8988T (cell line): ENCODE measurements around the gene YBX1.
"Not testable (repeated sequence)": the region's sequence is repeated elsewhere in the genome, so short reads cannot be mapped to it uniquely, and the experiment has no call there.

Experiments used
- DNase-seq: peaks from one replicate; pipeline ENCODE4 v3.0.0; 2011

Gene YBX1

DNA sequence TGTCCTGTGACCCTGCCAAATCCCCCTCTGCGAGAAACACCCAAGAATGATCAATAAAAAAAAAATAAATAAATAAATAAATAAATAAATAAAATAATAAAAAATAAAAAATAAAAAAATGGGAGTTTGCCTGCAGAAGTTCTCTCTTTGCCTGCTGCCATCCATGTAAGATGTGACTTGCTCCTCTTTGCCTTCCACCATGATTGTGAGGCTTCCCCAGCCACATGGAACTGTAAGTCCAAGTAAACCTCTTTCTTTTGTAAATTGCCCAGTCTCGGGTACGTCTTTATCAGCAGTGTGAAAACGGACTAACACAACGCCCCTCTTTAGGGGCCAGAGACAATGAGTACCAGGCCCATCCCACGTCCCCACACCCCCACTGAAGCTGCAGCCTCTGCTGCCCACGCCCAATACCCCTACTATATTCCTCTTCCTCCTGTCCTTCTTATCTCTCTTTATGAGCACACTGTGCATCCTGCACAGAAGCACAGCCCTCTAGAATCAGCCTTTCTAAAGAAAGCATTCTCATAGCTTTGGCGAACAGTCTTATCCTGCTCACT, 69.4 kb downstream of the YBX1 start:
- not testable (repeated sequence) for DNase-seq

DNA sequence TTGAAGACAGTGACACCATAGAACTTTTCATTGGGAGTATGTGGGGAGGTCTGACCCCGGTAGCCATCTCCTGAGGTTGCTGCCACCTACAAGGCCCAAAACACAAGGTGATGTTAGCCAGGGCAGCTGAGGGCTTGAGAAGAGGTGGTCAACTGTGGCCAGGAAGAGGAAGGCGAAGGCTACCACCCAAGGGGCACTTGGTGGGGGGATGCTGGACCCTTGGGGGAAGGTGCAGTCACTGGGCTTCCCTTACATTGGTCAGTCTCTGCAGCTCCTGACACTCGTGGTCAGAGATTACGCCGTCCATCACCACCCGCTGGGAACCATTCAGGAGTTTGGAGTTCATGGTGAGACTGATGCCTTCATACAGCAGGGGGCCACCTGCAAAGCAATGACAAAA, 70.1 kb downstream of the YBX1 start:
- no peak for DNase-seq

DNA sequence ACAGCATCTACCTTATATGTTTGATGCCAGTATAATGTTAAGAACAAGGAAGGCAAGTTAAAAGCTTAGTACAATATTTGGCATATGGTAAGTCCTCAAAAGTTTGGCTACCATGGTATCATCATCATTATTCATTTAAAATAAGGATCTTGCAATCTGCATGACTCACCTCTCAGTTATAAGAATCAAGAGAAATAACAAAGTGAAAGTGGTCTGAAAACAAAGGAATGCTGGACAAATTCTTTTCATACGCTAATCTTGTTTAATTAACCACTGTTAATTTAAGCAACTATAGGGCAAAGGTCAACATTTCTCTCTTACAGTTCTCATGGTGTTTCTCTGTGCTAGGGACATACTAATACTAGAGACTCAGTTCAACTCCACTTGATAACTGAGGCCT, 70.9 kb downstream of the YBX1 start:
- DNase-seq, result no peak
